Activated B cell treated with CpG ODN at 0.5 μM for 24 hours (primary cell): Measurements from ENCODE around the gene PTPN9. TPM values are rescaled to one million over a fixed set of nuclear protein-coding genes. Genes with fewer than 3 reads are reported as not detected.
"Not testable (repeated sequence)": the region's sequence is repeated elsewhere in the genome, so short reads cannot be mapped to it uniquely, and the experiment has no call there.

ENCODE experiments used
- ATAC-seq: fragments of 200-7000 bp; cut with Tn5 transposase; one replicate; pipeline ENCODE4 v1.10.0; 2021; ENCODE audit warnings: low read depth, mild to moderate bottlenecking, moderate library complexity
- CTCF ChIA-PET: fragments of 350-600 bp; sonication (Branson Sonifier 250); formaldehyde crosslinking; loops from one replicate; lab custom pipeline; 2021; ENCODE audit warnings: antibody characterized with exemption; lab: Charles Lee
- POLR2A ChIA-PET: fragments of 350-600 bp; sonication (Branson Sonifier 250); formaldehyde crosslinking; loops from one replicate; lab custom pipeline; 2021; ENCODE audit warnings: antibody characterized with exemption; lab: Charles Lee
- DNase-seq: peaks from one replicate; pipeline ENCODE4 v3.0.0; 2022
- H3K27ac Mint-ChIP-seq: one replicate; pipeline ENCODE4 v1.8.0; 2020; ENCODE audit warnings: mixed read lengths
- H3K27me3 Mint-ChIP-seq: one replicate; pipeline ENCODE4 v1.8.0; 2021; ENCODE audit warnings: mixed read lengths
- H3K36me3 Mint-ChIP-seq: one replicate; pipeline ENCODE4 v1.8.0; 2021; ENCODE audit warnings: low read depth, mixed read lengths
- H3K4me1 Mint-ChIP-seq: one replicate; pipeline ENCODE4 v1.8.0; 2021; ENCODE audit warnings: mixed read lengths
- H3K4me3 Mint-ChIP-seq: one replicate; pipeline ENCODE4 v1.8.0; 2020; ENCODE audit warnings: mild to moderate bottlenecking, mixed read lengths
- H3K9me3 Mint-ChIP-seq: one replicate; pipeline ENCODE4 v1.8.0; 2020; ENCODE audit warnings: mixed read lengths
- intact Hi-C: fragments of 100-400 bp; cut with micrococcal nuclease; formaldehyde crosslinking; loops from one replicate; pipeline ENCODE4 v1.15.1; 2024
- total RNA-seq: library from RNA; stranded (reverse); gene quantifications from 2 replicates; pipeline ENCODE4 v1.2.3, GENCODE V29; 2022
- TF ChIP-seq, protein P1 (sequence below): fragments of 200-600 bp; IDR thresholded peaks from one replicate; pipeline ENCODE4 v1.8.0; 2022; ENCODE audit warnings: antibody characterized with exemption, mild to moderate bottlenecking

PTPN9 gene
- total RNA-seq, 1 donor from 2014 or later = 19.2 TPM

DNA sequence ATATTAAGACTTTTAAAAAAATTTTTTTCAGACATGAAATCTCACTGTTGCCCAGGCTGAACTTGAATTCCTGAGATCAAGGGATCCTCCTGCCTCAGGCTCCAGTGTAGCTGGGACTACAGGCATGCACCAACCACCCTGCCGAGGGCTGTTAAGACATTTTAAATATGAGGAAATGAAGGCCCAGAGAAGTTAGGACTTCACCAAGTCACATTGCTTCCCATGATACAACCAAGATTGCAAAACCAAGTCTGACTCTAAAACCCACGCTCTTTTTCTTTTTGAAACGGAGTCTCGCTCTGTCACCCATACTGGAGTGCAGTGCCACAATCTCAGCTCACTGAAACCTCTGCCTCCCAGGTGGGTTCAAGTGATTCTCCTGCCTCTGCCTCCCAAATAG, 28.0 kb downstream of the PTPN9 start:
- Mint-ChIP-seq H3K27ac (no peak overlapping the region), H3K4me1 (peaks cover 7% of the 10 kb centered on the region), H3K9me3 (no peaks in the 10 kb centered on the region), H3K27me3 (no peaks in the 10 kb centered on the region), H3K4me3 (no peak overlapping the region), H3K36me3 (no peaks in the 10 kb centered on the region)
- no peak for DNase-seq
- POLR2A ChIA-PET = no interaction called here
- TF ChIP-seq, protein P1, sequence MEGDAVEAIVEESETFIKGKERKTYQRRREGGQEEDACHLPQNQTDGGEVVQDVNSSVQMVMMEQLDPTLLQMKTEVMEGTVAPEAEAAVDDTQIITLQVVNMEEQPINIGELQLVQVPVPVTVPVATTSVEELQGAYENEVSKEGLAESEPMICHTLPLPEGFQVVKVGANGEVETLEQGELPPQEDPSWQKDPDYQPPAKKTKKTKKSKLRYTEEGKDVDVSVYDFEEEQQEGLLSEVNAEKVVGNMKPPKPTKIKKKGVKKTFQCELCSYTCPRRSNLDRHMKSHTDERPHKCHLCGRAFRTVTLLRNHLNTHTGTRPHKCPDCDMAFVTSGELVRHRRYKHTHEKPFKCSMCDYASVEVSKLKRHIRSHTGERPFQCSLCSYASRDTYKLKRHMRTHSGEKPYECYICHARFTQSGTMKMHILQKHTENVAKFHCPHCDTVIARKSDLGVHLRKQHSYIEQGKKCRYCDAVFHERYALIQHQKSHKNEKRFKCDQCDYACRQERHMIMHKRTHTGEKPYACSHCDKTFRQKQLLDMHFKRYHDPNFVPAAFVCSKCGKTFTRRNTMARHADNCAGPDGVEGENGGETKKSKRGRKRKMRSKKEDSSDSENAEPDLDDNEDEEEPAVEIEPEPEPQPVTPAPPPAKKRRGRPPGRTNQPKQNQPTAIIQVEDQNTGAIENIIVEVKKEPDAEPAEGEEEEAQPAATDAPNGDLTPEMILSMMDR = no peak
- CTCF ChIA-PET = no interaction called here
- intact Hi-C loops = no loop called here
- no peak for ATAC-seq

DNA sequence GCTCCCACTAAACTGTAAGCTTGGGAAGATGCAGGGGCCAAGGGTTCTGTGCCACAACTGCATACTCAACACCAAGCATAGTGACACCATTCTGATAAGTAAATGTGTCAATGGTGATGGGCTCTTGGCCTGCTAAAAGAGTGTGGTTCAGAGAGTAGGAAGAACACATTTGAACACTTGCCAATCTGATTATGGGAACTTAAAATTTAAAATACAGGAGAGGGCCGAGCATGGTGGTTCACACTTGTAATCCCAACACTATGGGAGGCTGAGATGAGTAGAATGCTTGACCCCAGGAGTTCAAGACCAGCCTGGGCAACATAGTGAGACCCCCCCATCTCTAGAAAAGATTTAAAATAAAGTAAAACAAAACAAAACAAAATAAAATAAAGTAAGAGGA, 34.1 kb downstream of the PTPN9 start:
- no peaks in the 10 kb centered on the region for H3K27me3 Mint-ChIP-seq
- H3K36me3 Mint-ChIP-seq = peaks cover 4% of the 10 kb centered on the region
- no peak for ATAC-seq
- CTCF ChIA-PET = no interaction called here
- POLR2A ChIA-PET = no interaction called here
- no peak overlapping the region for H3K27ac Mint-ChIP-seq
- peaks cover 13% of the 10 kb centered on the region for H3K4me1 Mint-ChIP-seq
- H3K4me3 Mint-ChIP-seq = no peak overlapping the region
- H3K9me3 Mint-ChIP-seq = no peaks in the 10 kb centered on the region
- DNase-seq = no peak
- TF ChIP-seq, protein P1 = no peak
- intact Hi-C loops = no loop called here

DNA sequence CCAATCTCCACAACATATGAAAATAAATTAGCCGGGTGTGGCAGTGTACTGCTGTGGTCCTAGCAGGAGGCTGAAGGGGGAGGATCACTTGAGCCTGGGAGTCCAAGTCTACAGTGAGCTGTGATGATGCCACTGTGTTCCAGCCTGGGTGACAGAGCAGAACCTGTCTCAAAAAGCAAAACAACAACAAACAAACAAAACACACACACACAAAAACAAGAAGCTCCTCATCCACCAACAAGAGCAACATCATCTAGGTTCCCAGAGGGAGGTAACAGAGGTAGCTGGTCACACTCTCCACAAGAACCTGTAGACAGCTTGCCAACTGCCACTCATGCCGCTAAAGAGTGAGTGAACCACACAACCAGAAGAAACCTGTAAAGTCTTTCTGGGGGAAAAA, 34.8 kb downstream of the PTPN9 start:
- Mint-ChIP-seq H3K9me3 (no peaks in the 10 kb centered on the region), H3K27me3 (no peaks in the 10 kb centered on the region), H3K4me1 (peaks cover 13% of the 10 kb centered on the region), H3K4me3 (no peak overlapping the region), H3K27ac (no peak overlapping the region), H3K36me3 (peaks cover 4% of the 10 kb centered on the region)
- POLR2A ChIA-PET = no interaction called here
- TF ChIP-seq, protein P1 = no peak
- intact Hi-C loops = no loop called here
- ATAC-seq (no peak), DNase-seq (no peak)
- CTCF ChIA-PET = no interaction called here

DNA sequence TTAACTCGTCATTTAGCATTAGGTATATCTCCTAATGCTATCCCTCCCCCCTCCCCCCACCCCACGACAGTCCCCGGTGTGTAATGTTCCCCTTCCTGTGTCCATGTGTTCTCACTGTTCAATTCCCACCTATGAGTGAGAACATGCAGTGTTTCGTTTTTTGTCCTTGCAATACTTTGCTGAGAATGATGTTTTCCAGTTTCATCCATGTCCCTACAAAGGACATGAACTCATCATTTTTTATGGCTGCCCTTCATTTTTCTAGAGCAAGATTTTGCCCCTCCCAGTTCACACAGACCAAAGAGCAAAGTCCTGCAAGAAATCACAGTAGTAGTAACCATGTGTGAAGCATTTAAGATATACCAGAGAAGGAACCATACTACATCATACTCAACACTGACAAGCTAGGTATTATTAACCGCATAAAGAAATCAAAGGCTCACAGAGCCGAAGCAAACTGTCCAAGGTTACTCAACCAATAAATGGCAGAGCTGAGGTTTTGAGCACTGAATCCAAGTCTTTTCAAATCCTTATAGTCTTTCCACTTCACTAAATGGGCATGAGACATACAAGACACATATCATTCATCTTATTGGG, 36.1 kb downstream of the PTPN9 start:
- H3K27ac Mint-ChIP-seq, DNase-seq, H3K9me3 Mint-ChIP-seq, H3K36me3 Mint-ChIP-seq, POLR2A ChIA-PET, intact Hi-C loops, H3K27me3 Mint-ChIP-seq, CTCF ChIA-PET, H3K4me3 Mint-ChIP-seq, ATAC-seq: not testable (repeated sequence)
- H3K4me1 Mint-ChIP-seq = peaks cover 13% of the 10 kb centered on the region

DNA sequence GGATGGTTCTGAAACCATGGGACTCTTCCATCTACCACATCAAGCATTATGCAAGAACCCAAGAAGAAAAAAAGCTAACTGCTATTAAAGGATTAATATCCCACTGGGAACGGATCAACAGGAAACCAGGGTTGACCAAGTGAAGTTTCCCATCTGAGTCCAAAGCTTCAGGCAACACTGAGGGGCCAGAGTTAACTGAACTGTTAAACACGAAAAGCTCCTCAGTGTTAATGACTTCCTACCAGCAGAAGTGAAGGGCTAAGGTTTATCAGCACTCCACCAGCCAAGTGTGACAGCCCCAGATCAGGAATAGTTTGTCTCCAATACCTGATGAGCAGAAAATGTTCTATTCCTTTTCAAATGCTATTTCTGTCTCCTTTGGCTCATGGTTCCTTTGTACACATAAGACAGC, 36.7 kb downstream of the PTPN9 start:
- intact Hi-C loops = no loop called here
- TF ChIP-seq, protein P1 = no peak
- Mint-ChIP-seq H3K4me1 (peaks cover 13% of the 10 kb centered on the region), H3K36me3 (peaks cover 8% of the 10 kb centered on the region), H3K9me3 (no peaks in the 10 kb centered on the region), H3K27ac (no peak overlapping the region), H3K4me3 (no peak overlapping the region), H3K27me3 (no peaks in the 10 kb centered on the region)
- ChIA-PET POLR2A (interaction anchor here (0.6 kb wide), 1 partner anchor 88 kb away, joined by 4 read pairs; no protein-coding TSS in a partner anchor), CTCF (no interaction called here)
- ATAC-seq (no peak), DNase-seq (no peak)

DNA sequence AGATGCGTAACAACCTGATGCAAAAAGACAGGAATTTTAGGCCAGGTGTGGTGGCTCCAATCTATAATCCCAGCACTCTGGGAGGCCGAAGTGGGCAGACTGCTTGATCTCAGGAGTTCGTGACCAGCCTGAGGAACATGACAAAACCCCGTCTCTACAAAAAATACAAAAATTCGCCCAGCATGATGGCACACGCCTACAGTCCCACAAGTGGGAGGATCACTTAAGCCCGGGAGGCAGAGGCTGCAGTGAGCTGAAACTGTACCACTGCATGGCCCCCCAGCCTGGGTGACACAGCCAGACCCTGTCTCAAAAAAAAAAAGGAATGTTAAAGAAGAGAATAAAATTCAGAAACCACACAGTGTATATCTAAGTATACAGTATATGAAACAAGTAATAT, 40.7 kb downstream of the PTPN9 start:
- no peak for ATAC-seq
- H3K4me1 Mint-ChIP-seq = peaks cover 8% of the 10 kb centered on the region
- intact Hi-C loops = no loop called here
- TF ChIP-seq, protein P1 = no peak
- H3K36me3 Mint-ChIP-seq = peaks cover 5% of the 10 kb centered on the region
- no peaks in the 10 kb centered on the region for H3K9me3 Mint-ChIP-seq
- no peak for DNase-seq
- H3K27ac Mint-ChIP-seq = no peak overlapping the region
- H3K27me3 Mint-ChIP-seq = no peaks in the 10 kb centered on the region
- H3K4me3 Mint-ChIP-seq = no peak overlapping the region
- ChIA-PET CTCF (no interaction called here), POLR2A (interaction anchor here (1.2 kb wide), 1 partner anchor 87 kb away, joined by 5 read pairs; the partner anchor contains the start of gene SIN3A)
